ENCODE measurements around the gene TSPOAP1.

DNA sequence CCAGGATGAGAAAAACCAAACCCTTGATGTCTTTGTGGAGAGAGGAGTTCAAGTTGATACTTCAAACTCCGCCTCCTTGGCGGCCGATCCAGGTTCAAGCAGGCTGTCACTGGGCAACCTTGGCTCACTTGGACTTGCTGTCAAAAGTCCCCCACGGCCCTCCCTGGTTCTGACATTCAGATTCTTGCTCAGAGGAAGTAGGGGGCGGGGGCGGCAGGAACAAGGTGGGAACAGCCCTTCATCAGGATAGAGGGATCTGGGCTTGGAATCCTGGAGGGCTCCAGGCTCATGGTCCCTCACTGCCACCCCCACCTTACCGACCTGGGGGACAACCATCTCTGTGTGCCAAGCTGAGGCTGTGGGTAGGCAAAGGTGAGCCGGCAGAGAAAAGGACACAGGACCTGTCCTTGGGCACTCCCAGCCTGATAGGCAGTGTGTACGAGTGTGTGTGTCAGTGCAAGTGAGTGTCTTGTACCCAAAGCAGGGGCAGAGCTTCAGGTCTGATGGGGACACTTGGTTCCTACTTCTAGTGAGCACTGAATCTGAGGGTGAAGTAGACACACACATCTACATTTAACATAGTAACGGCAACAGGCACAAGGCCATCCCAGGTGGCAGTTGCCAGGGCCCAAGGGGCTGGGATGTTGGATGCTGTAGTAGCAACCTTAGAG is 6.6 kb upstream of the TSPOAP1 start:
- TF ChIP-seq, protein P1, sequence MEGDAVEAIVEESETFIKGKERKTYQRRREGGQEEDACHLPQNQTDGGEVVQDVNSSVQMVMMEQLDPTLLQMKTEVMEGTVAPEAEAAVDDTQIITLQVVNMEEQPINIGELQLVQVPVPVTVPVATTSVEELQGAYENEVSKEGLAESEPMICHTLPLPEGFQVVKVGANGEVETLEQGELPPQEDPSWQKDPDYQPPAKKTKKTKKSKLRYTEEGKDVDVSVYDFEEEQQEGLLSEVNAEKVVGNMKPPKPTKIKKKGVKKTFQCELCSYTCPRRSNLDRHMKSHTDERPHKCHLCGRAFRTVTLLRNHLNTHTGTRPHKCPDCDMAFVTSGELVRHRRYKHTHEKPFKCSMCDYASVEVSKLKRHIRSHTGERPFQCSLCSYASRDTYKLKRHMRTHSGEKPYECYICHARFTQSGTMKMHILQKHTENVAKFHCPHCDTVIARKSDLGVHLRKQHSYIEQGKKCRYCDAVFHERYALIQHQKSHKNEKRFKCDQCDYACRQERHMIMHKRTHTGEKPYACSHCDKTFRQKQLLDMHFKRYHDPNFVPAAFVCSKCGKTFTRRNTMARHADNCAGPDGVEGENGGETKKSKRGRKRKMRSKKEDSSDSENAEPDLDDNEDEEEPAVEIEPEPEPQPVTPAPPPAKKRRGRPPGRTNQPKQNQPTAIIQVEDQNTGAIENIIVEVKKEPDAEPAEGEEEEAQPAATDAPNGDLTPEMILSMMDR (IDR thresholded peaks at IDR 0.05) = no peak
- TF ChIP-seq POLR2A (IDR thresholded peaks at IDR 0.05) (no peak), POLR2AphosphoS5 (IDR thresholded peaks at IDR 0.05) (no peak)
